Activated CD4-positive, alpha-beta memory T cell treated with anti-CD3 and anti-CD28 coated beads, Interleukin-2, amount 10 ng/mL, durations not matched to agents 7 days and 5 days (primary cell): ENCODE measurements around the gene GTF2IRD1. TPM values are rescaled to one million over a fixed set of nuclear protein-coding genes. Genes with fewer than 3 reads are reported as not detected.

ENCODE experiments used
- CTCF ChIA-PET: fragments of 350-600 bp; sonication (Branson Sonifier 250); formaldehyde crosslinking; loops from one replicate; lab custom pipeline; 2021; ENCODE audit warnings: antibody characterized with exemption, inconsistent platforms; lab: Charles Lee
- POLR2A ChIA-PET: fragments of 350-600 bp; sonication (Branson Sonifier 250); formaldehyde crosslinking; loops from one replicate; lab custom pipeline; 2021; ENCODE audit warnings: antibody characterized with exemption; lab: Charles Lee
- DNase-seq: peaks from one replicate; pipeline ENCODE4 v3.0.0-alpha.2; 2020
- H3K27ac Mint-ChIP-seq: one replicate; pipeline ENCODE4 v1.8.0; 2021; ENCODE audit warnings: mild to moderate bottlenecking, mixed read lengths
- H3K27me3 Mint-ChIP-seq: one replicate; pipeline ENCODE4 v1.8.0; 2021; ENCODE audit warnings: mixed read lengths
- H3K36me3 Mint-ChIP-seq: one replicate; pipeline ENCODE4 v1.8.0; 2021; ENCODE audit warnings: low read depth, mixed read lengths
- H3K4me1 Mint-ChIP-seq: one replicate; pipeline ENCODE4 v1.8.0; 2021; ENCODE audit warnings: mixed read lengths
- H3K4me3 Mint-ChIP-seq: one replicate; pipeline ENCODE4 v1.8.0; 2021; ENCODE audit warnings: mild to moderate bottlenecking, mixed read lengths
- H3K9me3 Mint-ChIP-seq: one replicate; pipeline ENCODE4 v1.8.0; 2021; ENCODE audit warnings: mixed read lengths
- total RNA-seq, 2 experiments: library from RNA; stranded (reverse); gene quantifications; one replicate each; pipeline ENCODE4 v1.2.3, GENCODE V29; 2021

GTF2IRD1 gene
- total RNA-seq, 2 experiments from 2014 or later: 4.0 to 4.6 TPM

DNA sequence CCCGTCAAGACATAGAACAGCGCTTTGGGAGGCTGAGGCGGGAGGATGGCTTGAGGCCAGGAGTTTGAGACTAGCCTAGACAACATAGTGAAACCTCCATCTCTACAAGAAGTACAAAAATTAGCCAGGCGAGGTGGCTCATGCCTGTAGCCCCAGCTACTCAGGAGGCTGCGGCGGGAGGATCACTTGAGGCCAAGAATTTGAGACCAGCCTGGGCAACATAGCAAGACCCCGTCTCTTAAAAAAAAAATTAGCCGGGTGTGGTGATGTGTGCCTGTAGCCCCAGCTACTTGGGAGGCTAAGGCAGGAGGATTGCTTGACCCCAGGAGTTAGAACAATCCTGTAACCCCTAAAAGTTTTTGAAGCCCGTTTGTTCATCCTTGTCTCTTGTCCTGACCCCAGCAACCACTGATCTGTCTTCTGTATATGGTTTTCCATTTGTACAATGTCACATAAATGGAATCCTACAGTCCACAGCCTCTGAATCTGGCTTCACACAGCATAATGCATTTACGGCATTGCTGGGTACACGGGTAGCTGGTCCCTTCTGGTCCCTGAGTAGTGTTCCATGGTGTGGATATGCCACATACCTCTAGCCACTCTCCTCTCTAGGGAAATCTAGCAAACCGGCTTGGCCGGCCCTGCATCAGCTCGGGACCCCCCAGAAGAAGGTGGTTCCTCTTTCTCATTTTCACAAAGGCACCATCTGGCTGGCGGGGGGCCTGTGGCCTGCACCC is 8.4 kb downstream of the GTF2IRD1 start:
- H3K4me1 Mint-ChIP-seq: peaks cover 6% of the 10 kb centered on the region
- H3K4me3 Mint-ChIP-seq: no peak overlapping the region
- no peaks in the 10 kb centered on the region for H3K27me3 Mint-ChIP-seq
- H3K9me3 Mint-ChIP-seq: no peaks in the 10 kb centered on the region
- ChIA-PET POLR2A (no interaction called here), CTCF (interaction anchor here (1.9 kb wide), 1 partner anchor 12 kb away, joined by 7 read pairs; no protein-coding TSS in a partner anchor)
- no peak for DNase-seq
- H3K27ac Mint-ChIP-seq: no peak overlapping the region
- H3K36me3 Mint-ChIP-seq: no peaks in the 10 kb centered on the region

DNA sequence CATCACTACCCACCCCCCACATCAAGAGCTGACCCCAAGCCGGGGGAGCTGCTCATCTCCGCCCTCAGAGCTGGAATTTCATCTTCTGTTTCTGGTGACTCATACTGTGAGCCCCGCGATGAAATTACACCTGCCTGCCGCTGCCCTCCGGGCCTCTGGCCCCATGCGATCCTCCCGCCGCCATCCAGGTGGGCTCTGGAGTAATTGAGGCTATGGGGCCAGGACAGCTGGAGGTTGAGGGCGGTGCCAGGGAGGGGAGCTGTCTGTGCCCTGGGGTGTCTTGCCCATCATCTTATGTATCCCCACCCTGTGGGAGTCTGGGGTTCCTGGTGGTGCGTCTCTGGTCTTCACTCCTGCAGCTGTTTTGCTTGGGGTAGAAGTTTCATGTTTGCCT is 9.0 kb downstream of the GTF2IRD1 start:
- H3K36me3 Mint-ChIP-seq: no peaks in the 10 kb centered on the region
- CTCF ChIA-PET: interaction anchor here (1.9 kb wide), 1 partner anchor 13 kb away, joined by 7 read pairs; no protein-coding TSS in a partner anchor
- no peak overlapping the region for H3K27ac Mint-ChIP-seq
- no peak for DNase-seq
- no peaks in the 10 kb centered on the region for H3K9me3 Mint-ChIP-seq
- peaks cover 6% of the 10 kb centered on the region for H3K4me1 Mint-ChIP-seq
- H3K4me3 Mint-ChIP-seq: no peak overlapping the region
- H3K27me3 Mint-ChIP-seq: no peaks in the 10 kb centered on the region
- POLR2A ChIA-PET: no interaction called here

GRCh38 chr7:74464931-74465886 is 11.5 kb downstream of the GTF2IRD1 start:
- Mint-ChIP-seq H3K4me3 (no peak overlapping the region), H3K27ac (no peak overlapping the region), H3K9me3 (no peaks in the 10 kb centered on the region), H3K27me3 (no peaks in the 10 kb centered on the region), H3K36me3 (no peaks in the 10 kb centered on the region), H3K4me1 (peaks cover 6% of the 10 kb centered on the region)
- CTCF ChIA-PET: interaction anchor here (1.8 kb wide), 1 partner anchor 15 kb away, joined by 4 read pairs; no protein-coding TSS in a partner anchor
- DNase-seq: no peak
- POLR2A ChIA-PET: no interaction called here

- H3K9me3 Mint-ChIP-seq: no peaks in the 10 kb centered on the region
- no peaks in the 10 kb centered on the region for H3K36me3 Mint-ChIP-seq
- H3K4me1 Mint-ChIP-seq: peaks cover 6% of the 10 kb centered on the region
- CTCF ChIA-PET: interaction anchor here (1.2 to 1.8 kb wide), 2 partner anchors 14 to 16 kb away, joined by 3 to 4 read pairs; no protein-coding TSS in a partner anchor
- DNase-seq: no peak
- H3K4me3 Mint-ChIP-seq: no peak overlapping the region
- no peaks in the 10 kb centered on the region for H3K27me3 Mint-ChIP-seq
- POLR2A ChIA-PET: no interaction called here
- H3K27ac Mint-ChIP-seq: no peak overlapping the region
Measured at GRCh38 chr7:74466196-74466813, 12.6 kb downstream of the GTF2IRD1 start.

GRCh38 chr7:74467876-74468275 is 14.2 kb downstream of the GTF2IRD1 start:
- Mint-ChIP-seq H3K27ac (no peak overlapping the region), H3K4me1 (peaks cover 6% of the 10 kb centered on the region), H3K36me3 (no peaks in the 10 kb centered on the region), H3K9me3 (no peaks in the 10 kb centered on the region), H3K4me3 (no peak overlapping the region), H3K27me3 (no peaks in the 10 kb centered on the region)
- no peak for DNase-seq
- POLR2A ChIA-PET: no interaction called here
- CTCF ChIA-PET: interaction anchor here (0.6 to 0.7 kb wide), 2 partner anchors 78 to 241 kb away, joined by 3 to 4 read pairs; no protein-coding TSS in a partner anchor

- ChIA-PET POLR2A (no interaction called here), CTCF (no interaction called here)
- Mint-ChIP-seq H3K9me3 (no peaks in the 10 kb centered on the region), H3K27ac (no peak overlapping the region), H3K4me3 (no peak overlapping the region), H3K27me3 (no peaks in the 10 kb centered on the region), H3K4me1 (no peaks in the 10 kb centered on the region), H3K36me3 (no peaks in the 10 kb centered on the region)
- DNase-seq: no peak
Measured at GRCh38 chr7:74470504-74470903, 16.8 kb downstream of the GTF2IRD1 start.

- H3K27me3 Mint-ChIP-seq: peaks cover under 1% of the 10 kb centered on the region
- no peak overlapping the region for H3K27ac Mint-ChIP-seq
- no peak for DNase-seq
- H3K4me1 Mint-ChIP-seq: no peaks in the 10 kb centered on the region
- ChIA-PET POLR2A (no interaction called here), CTCF (no interaction called here)
- H3K36me3 Mint-ChIP-seq: no peaks in the 10 kb centered on the region
- H3K9me3 Mint-ChIP-seq: no peaks in the 10 kb centered on the region
- no peak overlapping the region for H3K4me3 Mint-ChIP-seq
Measured at GRCh38 chr7:74473116-74473515, 19.4 kb downstream of the GTF2IRD1 start.

- ChIA-PET POLR2A (no interaction called here), CTCF (interaction anchor here (0.6 kb wide), 1 partner anchor 29 kb away, joined by 3 read pairs; no protein-coding TSS in a partner anchor)
- H3K9me3 Mint-ChIP-seq: no peaks in the 10 kb centered on the region
- no peak overlapping the region for H3K27ac Mint-ChIP-seq
- DNase-seq: no peak
- H3K4me1 Mint-ChIP-seq: no peaks in the 10 kb centered on the region
- no peaks in the 10 kb centered on the region for H3K36me3 Mint-ChIP-seq
- peaks cover 1% of the 10 kb centered on the region for H3K27me3 Mint-ChIP-seq
- H3K4me3 Mint-ChIP-seq: no peak overlapping the region
Measured at GRCh38 chr7:74474271-74474865, 20.7 kb downstream of the GTF2IRD1 start.

DNA sequence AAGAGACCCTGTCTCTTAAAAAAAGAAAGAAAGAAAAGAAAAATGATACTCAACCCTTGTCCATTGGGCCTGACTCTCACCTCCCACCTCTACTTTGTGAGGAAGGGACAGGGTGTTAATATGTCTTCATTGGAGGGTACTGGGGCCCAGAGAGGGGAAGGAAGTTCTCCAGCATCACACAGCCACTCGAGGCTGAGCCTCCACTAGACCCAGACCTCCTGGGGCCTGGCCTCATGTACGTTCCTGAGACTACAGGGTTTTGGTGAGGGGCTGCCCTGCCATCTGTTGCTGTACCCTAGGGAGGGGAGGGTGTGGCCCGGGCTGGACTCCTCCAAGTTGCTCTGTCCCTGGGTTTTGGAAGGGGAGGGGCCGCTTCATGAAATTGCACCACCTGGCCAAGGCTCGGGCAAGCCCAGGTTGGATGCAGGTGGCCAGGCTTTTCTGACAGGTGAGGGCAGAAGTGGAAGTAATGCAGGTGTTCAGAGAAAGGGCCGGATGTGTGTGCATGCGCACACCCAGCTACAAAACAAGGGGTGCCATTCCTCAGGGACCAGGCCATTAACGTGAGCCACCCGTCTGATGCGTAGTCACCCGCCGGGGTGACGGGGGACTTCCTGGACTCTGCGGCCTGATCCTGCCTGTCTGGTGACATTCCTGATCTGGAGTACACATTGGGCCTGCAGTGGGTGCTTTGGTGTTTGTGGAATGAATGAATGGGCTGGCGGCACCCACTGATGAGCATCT is 21.7 kb downstream of the GTF2IRD1 start:
- Mint-ChIP-seq H3K27ac (no peak overlapping the region), H3K4me3 (no peak overlapping the region), H3K36me3 (no peaks in the 10 kb centered on the region), H3K27me3 (peaks cover 1% of the 10 kb centered on the region), H3K9me3 (no peaks in the 10 kb centered on the region), H3K4me1 (no peaks in the 10 kb centered on the region)
- ChIA-PET POLR2A (no interaction called here), CTCF (no interaction called here)
- no peak for DNase-seq

DNA sequence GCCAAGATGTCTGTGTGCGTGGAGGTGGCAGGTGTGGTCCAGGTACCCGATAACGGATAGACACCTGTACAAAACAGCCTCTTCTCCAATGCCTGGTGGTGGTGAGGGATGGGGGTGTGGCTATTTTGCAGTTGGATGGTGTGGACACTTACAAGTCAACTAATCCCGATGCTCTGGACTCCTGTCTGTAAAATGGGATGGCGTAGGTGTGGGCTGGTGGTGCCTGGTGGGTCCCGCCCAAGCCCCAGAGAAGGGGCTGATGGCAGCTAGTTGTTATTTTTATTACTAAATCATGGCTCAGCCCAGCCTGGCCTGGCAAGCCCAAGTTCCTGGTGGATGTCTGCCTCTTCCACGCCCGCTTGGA is 22.3 kb downstream of the GTF2IRD1 start:
- ChIA-PET CTCF (no interaction called here), POLR2A (no interaction called here)
- H3K27me3 Mint-ChIP-seq: peaks cover 1% of the 10 kb centered on the region
- no peaks in the 10 kb centered on the region for H3K9me3 Mint-ChIP-seq
- H3K36me3 Mint-ChIP-seq: no peaks in the 10 kb centered on the region
- no peak overlapping the region for H3K4me3 Mint-ChIP-seq
- no peak overlapping the region for H3K27ac Mint-ChIP-seq
- DNase-seq: no peak
- H3K4me1 Mint-ChIP-seq: no peaks in the 10 kb centered on the region

GRCh38 chr7:74476626-74477025 is 22.9 kb downstream of the GTF2IRD1 start:
- Mint-ChIP-seq H3K36me3 (no peaks in the 10 kb centered on the region), H3K27me3 (peaks cover 1% of the 10 kb centered on the region), H3K9me3 (no peaks in the 10 kb centered on the region), H3K4me1 (no peaks in the 10 kb centered on the region), H3K27ac (no peak overlapping the region), H3K4me3 (no peak overlapping the region)
- CTCF ChIA-PET: no interaction called here
- POLR2A ChIA-PET: no interaction called here
- no peak for DNase-seq

DNA sequence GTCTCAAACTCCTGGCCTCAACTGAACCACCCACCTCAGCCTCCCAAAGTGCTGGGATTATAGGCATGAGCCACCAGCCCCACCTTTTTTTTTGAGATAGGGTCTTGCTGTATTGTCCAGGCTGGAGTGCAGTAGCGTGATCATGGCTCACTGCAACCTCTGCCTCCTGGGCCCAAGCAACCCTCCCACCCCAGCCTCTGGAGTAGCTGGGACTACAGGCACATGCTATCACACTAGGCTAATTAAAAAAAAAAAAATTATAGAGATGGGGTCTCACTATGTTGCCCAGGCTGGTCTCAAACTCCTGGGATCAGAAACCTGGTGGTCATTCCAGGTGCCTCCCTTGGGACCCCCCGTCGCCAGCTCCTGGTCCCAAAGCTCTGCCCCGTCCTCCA is 25.0 kb downstream of the GTF2IRD1 start:
- peaks cover 4% of the 10 kb centered on the region for H3K27me3 Mint-ChIP-seq
- H3K4me1 Mint-ChIP-seq: no peaks in the 10 kb centered on the region
- H3K9me3 Mint-ChIP-seq: no peaks in the 10 kb centered on the region
- POLR2A ChIA-PET: no interaction called here
- H3K27ac Mint-ChIP-seq: no peak overlapping the region
- no peak for DNase-seq
- H3K4me3 Mint-ChIP-seq: no peak overlapping the region
- CTCF ChIA-PET: no interaction called here
- H3K36me3 Mint-ChIP-seq: no peaks in the 10 kb centered on the region
